Measurements from ENCODE around the gene LYSMD2. TPM values are rescaled to one million over a fixed set of nuclear protein-coding genes. Genes with fewer than 3 reads are reported as not detected.

The LYSMD2 gene
- total RNA-seq, 2 donors from 2014 or later, result 7.6 to 8.5 TPM

DNA sequence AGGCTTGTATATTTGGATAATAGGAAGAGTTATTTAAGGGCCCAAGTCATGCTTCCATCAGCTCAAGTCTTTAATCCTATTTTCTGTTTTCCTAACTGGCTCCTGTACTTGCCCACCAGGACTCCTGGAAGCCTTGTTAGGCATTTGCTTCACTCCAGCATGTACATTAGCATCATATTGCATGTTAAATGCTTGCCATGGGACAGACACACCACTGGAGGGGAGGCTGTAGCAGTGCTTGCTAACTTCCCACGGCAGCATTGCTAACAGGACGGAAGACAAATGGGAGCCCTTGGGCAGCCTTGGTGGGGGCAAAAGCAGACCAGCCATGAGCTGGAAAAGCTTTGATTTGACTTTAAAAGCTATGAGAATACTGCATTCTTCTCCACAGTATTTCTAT lies 20.0 kb upstream of the LYSMD2 start:
- Histone ChIP-seq H3K27me3 (no peaks in the 10 kb centered on the region), H3K27ac (no peak overlapping the region), H3K9me3 (no peaks in the 10 kb centered on the region), H3K4me3 (no peak overlapping the region), H3K36me3 (no peaks in the 10 kb centered on the region), H3K4me1 (peaks cover 0 to 31% of the 10 kb centered on the region in 2 donors)
- no peak for DNase-seq (ENCODE audit: low spot score)
- TF ChIP-seq, protein P1, sequence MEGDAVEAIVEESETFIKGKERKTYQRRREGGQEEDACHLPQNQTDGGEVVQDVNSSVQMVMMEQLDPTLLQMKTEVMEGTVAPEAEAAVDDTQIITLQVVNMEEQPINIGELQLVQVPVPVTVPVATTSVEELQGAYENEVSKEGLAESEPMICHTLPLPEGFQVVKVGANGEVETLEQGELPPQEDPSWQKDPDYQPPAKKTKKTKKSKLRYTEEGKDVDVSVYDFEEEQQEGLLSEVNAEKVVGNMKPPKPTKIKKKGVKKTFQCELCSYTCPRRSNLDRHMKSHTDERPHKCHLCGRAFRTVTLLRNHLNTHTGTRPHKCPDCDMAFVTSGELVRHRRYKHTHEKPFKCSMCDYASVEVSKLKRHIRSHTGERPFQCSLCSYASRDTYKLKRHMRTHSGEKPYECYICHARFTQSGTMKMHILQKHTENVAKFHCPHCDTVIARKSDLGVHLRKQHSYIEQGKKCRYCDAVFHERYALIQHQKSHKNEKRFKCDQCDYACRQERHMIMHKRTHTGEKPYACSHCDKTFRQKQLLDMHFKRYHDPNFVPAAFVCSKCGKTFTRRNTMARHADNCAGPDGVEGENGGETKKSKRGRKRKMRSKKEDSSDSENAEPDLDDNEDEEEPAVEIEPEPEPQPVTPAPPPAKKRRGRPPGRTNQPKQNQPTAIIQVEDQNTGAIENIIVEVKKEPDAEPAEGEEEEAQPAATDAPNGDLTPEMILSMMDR (IDR thresholded peaks at IDR 0.05), result no peak

DNA sequence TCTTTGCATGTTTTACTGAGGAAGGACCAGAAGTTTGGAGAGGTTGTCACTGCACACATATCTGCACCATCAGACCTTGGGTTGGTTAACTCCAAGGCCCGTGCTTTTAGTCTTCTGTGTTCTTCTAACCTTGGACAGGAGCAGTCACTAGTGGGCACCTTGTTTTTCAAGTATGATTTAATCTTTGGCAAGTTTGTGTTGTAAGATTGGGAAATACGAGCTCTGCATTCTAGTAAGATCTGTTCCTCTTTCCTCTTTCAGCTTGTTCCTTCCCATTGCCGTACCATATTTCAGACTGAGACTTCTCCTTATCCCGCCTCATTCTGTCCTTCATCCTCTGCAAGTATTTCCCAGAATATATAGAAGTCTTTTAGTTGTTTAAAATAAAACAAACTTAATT lies 19.0 kb upstream of the LYSMD2 start:
- peaks cover 0 to 35% of the 10 kb centered on the region in 2 donors for H3K4me1 ChIP-seq
- no peak overlapping the region for H3K27ac ChIP-seq
- no peaks in the 10 kb centered on the region for H3K27me3 ChIP-seq

DNA sequence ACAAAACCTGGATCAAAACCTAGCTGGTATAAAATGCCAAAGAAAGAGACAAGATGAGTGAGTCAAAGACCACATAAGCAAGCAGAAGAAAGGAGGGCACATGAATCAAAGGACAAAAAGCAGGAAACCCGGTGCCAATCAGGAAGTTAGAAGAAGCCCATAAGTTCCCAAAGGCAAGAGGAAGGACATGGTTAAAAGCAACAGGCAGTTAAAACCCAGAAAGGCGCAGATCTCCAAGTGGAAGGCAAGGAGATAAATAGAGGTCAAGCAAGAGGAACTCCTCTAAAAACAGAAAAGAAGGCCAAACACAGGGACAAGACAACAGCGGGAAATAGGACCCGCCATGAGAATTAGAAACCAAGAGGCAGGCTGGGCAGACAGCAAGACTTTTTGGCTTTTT lies 18.3 kb upstream of the LYSMD2 start:
- Histone ChIP-seq H3K27ac (no peak overlapping the region), H3K4me3 (no peak overlapping the region), H3K27me3 (no peaks in the 10 kb centered on the region), H3K4me1 (peaks cover 0 to 40% of the 10 kb centered on the region in 2 donors), H3K36me3 (no peaks in the 10 kb centered on the region), H3K9me3 (no peaks in the 10 kb centered on the region)
- TF ChIP-seq, protein P1 (IDR thresholded peaks at IDR 0.05), result no peak
- no peak for DNase-seq (ENCODE audit: low spot score)

More for the DNA sequence above, 19.0 kb upstream of the LYSMD2 start:
- DNase-seq (ENCODE audit: low spot score), result no peak
- H3K4me3 ChIP-seq, result no peak overlapping the region
- TF ChIP-seq, protein P1 (IDR thresholded peaks at IDR 0.05), result no peak
- H3K36me3 ChIP-seq, result no peaks in the 10 kb centered on the region
- H3K9me3 ChIP-seq, result no peaks in the 10 kb centered on the region

DNA sequence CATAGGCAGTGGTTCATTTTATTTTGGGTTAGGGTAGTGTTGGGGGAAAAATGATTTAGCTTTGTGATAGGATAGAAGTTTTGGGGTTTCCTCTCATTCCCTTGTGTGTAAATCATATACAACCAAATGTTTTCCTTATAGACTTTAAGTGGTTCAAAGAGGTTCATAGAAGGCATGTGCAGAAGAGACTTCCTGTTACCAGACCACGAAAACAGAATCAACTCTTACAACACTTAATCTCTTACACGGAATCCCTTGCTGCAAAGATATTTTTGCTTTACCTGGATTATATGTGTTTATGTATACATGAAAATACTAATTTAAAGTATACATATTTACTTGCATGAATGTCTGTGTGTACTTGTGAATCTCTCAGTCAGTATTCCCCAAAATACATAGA lies 16.8 kb upstream of the LYSMD2 start:
- DNase-seq (ENCODE audit: low spot score), result no peak
- Histone ChIP-seq H3K4me1 (peaks cover 0 to 30% of the 10 kb centered on the region in 2 donors), H3K4me3 (no peak overlapping the region), H3K36me3 (no peaks in the 10 kb centered on the region), H3K27ac (no peak overlapping the region), H3K9me3 (no peaks in the 10 kb centered on the region), H3K27me3 (no peaks in the 10 kb centered on the region)
- TF ChIP-seq, protein P1 (IDR thresholded peaks at IDR 0.05), result no peak

DNA sequence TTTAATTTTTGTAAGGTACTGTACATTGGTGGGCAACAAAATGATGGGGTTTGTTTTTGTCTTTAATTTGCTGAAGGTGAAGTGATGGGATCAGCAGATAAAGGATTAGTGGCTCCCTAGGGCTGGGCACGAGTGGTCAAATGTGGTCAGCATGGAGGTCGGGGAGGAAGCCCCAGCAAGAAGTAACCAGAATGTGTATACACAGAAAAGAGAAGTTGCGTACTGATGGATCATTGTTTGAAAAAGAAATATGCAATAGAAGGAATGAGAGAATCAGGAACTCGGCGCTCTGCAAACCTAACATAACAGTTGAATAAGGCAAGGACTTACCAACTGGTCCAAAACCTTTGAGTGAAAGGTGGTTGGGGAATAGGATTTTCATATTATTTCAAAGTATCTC lies 15.4 kb upstream of the LYSMD2 start:
- TF ChIP-seq, protein P1 (IDR thresholded peaks at IDR 0.05), result no peak
- H3K4me1 ChIP-seq, result peaks cover 0 to 16% of the 10 kb centered on the region in 2 donors
- no peak for DNase-seq (ENCODE audit: low spot score)
- H3K27ac ChIP-seq, result no peak overlapping the region
- no peaks in the 10 kb centered on the region for H3K9me3 ChIP-seq
- H3K36me3 ChIP-seq, result no peaks in the 10 kb centered on the region
- H3K27me3 ChIP-seq, result no peaks in the 10 kb centered on the region
- no peak overlapping the region for H3K4me3 ChIP-seq

Data from right atrium auricular region (tissue), 2 donors.